ENCODE results near the gene BCAR3.

BCAR3 gene

DNA sequence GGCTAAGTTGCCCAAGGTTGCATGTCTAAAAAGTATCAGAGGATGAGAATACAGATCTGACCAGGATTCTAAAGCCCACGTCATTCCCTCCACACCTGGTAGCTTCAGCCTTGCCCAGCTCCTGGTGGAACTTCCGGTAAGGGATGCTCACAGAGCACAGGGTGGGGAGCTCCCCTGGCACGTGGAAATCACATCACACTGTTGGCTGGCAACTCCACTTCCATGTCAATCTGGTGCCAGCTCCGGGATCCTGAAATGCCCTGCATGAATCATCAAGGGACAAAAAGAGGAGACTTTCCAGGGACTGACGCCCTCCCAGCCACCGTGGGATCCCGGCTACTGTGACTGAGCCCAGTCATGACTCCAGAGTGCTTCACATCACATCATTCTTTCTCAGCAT lies 12.4 kb upstream of the BCAR3 start:
- H3K27ac ChIP-seq = no peak overlapping the region
- TF ChIP-seq, protein P1, sequence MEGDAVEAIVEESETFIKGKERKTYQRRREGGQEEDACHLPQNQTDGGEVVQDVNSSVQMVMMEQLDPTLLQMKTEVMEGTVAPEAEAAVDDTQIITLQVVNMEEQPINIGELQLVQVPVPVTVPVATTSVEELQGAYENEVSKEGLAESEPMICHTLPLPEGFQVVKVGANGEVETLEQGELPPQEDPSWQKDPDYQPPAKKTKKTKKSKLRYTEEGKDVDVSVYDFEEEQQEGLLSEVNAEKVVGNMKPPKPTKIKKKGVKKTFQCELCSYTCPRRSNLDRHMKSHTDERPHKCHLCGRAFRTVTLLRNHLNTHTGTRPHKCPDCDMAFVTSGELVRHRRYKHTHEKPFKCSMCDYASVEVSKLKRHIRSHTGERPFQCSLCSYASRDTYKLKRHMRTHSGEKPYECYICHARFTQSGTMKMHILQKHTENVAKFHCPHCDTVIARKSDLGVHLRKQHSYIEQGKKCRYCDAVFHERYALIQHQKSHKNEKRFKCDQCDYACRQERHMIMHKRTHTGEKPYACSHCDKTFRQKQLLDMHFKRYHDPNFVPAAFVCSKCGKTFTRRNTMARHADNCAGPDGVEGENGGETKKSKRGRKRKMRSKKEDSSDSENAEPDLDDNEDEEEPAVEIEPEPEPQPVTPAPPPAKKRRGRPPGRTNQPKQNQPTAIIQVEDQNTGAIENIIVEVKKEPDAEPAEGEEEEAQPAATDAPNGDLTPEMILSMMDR (IDR thresholded peaks at IDR 0.05) = no peak
- no peak for TF ChIP-seq ZFX (IDR thresholded peaks at IDR 0.05; ENCODE audit: borderline replicate concordance)

DNA sequence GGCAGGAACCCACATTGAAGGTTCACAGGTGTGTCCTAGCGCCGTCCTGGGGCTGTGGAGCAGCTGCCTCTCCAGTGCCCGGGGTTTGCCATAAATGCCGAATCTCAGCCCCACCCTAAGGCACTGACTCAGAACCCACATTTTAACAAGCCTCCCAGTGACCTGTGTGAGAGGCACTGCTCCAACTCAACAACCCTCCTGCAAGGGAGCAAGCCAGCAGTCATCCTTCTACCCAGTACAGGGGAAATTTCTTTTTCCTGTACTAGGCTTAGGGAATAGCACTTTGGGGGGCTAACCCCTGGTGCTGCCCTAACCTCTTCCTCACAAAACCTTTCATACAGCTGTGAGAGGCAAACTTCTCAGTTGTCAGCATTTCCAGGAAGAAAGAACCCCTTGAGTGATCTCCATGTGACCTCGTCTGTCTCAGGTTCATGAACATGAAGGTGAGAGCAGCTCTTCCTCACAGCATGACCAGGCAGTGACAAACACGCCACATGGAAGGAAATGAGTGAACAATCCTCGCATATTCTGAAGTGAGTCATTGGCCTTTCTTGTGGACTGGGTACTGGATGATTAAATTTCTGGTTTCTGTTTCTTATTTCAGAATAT lies 11.4 kb upstream of the BCAR3 start:
- H3K27ac ChIP-seq = peak overlapping the region; percentile 30; the same call in 1 of the 2 replicates

DNA sequence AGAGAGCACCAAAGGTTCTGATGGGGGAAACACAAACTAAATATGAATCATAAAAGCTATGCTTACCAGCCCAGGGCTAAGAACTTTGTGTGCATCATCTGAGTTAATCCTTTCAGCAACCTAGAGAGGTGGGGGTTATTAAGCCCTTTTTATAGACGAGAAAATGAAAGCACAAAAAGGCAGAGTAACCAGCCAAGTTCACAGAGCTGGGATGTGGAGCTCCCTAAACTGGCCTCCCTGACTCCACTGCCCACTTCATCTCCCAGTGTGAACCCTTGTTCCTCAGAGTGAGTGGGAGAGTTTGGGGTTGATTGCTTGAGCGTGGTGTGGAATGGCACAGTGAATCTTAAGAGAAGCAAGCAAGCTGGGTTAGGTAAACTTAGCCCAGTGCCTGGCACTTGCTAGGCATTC lies 10.8 kb upstream of the BCAR3 start:
- TF ChIP-seq, protein P1 (IDR thresholded peaks at IDR 0.05) = no peak
- no peak for TF ChIP-seq ZFX (IDR thresholded peaks at IDR 0.05; ENCODE audit: borderline replicate concordance)
- peak overlapping the region; percentile 30; the same call in 1 of the 2 replicates for H3K27ac ChIP-seq

More for the DNA sequence above, 11.4 kb upstream of the BCAR3 start:
- TF ChIP-seq ZFX (IDR thresholded peaks at IDR 0.05; ENCODE audit: borderline replicate concordance) = no peak
- TF ChIP-seq, protein P1 (IDR thresholded peaks at IDR 0.05) = no peak

DNA sequence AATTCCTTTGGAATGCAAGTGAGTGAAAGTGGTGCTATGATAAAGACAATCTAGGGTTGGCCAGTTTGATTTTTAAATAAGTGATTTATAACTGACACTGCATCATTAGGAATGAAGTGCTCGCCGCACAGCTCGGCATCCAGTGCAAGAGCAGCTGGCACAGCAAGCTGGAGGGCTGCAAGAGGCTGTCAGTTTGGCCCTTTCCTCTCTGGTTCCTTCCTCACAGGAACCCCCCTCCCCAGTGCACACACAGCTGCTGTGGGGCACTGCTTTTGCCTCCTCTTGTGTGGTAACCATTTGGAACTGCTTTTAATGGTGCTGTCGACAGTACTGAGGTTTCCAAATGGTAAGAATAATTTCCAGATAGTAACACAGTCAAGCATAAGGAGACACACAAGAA lies 10.4 kb upstream of the BCAR3 start:
- H3K27ac ChIP-seq = peak overlapping the region; percentile 30
- no peak for TF ChIP-seq ZFX (IDR thresholded peaks at IDR 0.05; ENCODE audit: borderline replicate concordance)
- TF ChIP-seq, protein P1 (IDR thresholded peaks at IDR 0.05) = no peak

DNA sequence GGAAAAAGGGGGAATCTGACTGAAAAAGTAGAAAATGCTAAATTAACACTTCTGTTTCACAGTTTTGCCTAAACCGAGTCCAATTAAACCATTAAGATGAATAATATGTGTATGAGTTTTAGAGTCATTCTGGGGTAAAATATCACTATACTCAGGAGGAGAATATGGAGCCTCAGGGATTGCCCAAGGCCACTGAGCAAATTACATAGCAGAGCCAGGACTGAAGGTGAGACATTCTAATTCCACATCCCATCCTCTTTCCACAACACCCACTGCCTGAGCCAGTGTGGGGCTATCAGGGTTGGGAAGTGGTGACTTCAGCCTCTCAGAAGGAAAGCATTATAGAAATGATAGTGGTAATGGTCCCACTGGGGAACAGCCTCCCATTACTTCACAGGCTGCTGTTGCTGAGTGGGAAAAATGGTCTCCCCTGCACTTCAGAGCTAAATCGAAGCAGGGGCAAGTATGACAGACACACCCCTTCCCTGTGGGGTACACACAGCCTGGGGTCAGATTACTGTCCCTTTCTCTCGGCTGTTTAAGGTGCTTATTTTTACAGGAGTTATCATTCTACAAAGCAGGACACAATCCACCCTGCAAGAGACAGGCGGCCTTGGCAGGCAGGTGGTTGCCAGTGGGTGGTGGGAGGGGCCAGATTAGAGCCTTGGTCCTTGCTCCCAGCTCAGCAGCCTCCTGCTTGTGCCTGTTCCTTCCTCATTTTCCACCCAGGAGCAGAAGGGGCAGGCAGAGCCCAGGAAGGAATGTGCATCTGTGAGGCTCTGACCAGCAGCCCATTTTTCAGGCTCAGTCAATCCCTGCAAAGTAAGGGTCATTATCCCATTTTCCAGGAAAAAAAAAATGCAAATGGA lies 9.5 kb upstream of the BCAR3 start:
- TF ChIP-seq ZFX (IDR thresholded peaks at IDR 0.05; ENCODE audit: borderline replicate concordance) = no peak
- TF ChIP-seq, protein P1 (IDR thresholded peaks at IDR 0.05) = no peak
- peak overlapping the region; percentile 30; the same call in 1 of the 2 replicates for H3K27ac ChIP-seq

DNA sequence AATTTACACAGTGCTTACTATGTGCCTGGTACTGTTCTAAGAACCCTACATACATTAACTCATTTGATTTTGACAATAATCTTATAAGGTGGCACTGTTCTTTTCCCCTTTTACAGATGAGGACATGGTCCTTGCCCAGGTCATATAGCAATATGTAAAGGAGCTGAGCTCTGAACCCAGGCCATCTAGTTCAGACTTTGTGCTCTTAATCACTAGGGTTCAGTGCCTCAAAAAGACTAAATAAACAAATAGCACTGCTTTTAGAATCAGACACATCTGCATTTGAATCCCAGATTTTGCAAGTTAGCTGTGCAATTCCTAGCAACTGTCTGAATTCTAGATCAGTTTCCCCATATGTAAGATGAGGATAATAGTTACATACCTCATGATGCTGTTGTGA lies 8.7 kb upstream of the BCAR3 start:
- no peak overlapping the region for H3K27ac ChIP-seq
- no peak for TF ChIP-seq ZFX (IDR thresholded peaks at IDR 0.05; ENCODE audit: borderline replicate concordance)
- TF ChIP-seq, protein P1 (IDR thresholded peaks at IDR 0.05) = no peak

Data from 22Rv1 (cell line).